ENCODE measurements around the gene KIFAP3. TPM values are rescaled to one million over a fixed set of nuclear protein-coding genes. Genes with fewer than 3 reads are reported as not detected.
"Not testable (repeated sequence)": the region's sequence is repeated elsewhere in the genome, so short reads cannot be mapped to it uniquely, and the experiment has no call there.

Gene KIFAP3
- polyA plus RNA-seq, 3 donors: 2.1 to 4.7 (median 2.2) TPM

GRCh38 chr1:170114906-170115305 is 40.4 kb upstream of the KIFAP3 start:
- no peak overlapping the region for H3K27ac ChIP-seq (ENCODE audit: low read depth in 1 of 2, low read length in 2 of 2)
- peaks cover 0 to 1% (median 0%) of the 10 kb centered on the region in 3 donors for H3K27me3 Mint-ChIP-seq (ENCODE audit: low read depth in 3 of 3)
- no peaks in the 10 kb centered on the region for H3K4me1 ChIP-seq (ENCODE audit: control insufficient read depth in 1 of 2, insufficient read depth in 2 of 2, low read length in 2 of 2)
- H3K4me2 ChIP-seq (replicated peaks; ENCODE audit: extremely low read depth, low read length, poor library complexity, severe bottlenecking): no peak overlapping the region
- no peak overlapping the region for H3K9ac ChIP-seq (ENCODE audit: insufficient read depth, low read length, poor library complexity, severe bottlenecking)
- WGBS (ENCODE audit: insufficient coverage): no CpG with 5 or more reads among the region's 2 CpGs
- H3K4me1 Mint-ChIP-seq: no peaks in the 10 kb centered on the region
- H3K36me3 ChIP-seq (replicated peaks in 1 of 2; ENCODE audit: control insufficient read depth in 1 of 2, insufficient read depth in 2 of 2, low read length in 2 of 2): no peaks in the 10 kb centered on the region
- no peaks in the 10 kb centered on the region for H3K79me2 ChIP-seq (ENCODE audit: insufficient read depth, low read length)
- no peaks in the 10 kb centered on the region for H3K27me3 ChIP-seq (ENCODE audit: control insufficient read depth in 2 of 2, insufficient read depth in 2 of 2, low read length in 2 of 2)
- DNase-seq: no peak
- peaks cover 11 to 32% (median 16%) of the 10 kb centered on the region in 7 donors for H3K9me3 Mint-ChIP-seq
- TF ChIP-seq CTCF (IDR thresholded peaks at IDR 0.05): no peak
- H3K4me3 ChIP-seq (replicated peaks in 1 of 3; ENCODE audit: low read depth in 2 of 3, low read length in 3 of 3): no peak overlapping the region
- no peak overlapping the region for H2AFZ ChIP-seq (ENCODE audit: insufficient read depth, low read depth, low read length, poor library complexity, severe bottlenecking)
- peaks cover 10 to 15% of the 10 kb centered on the region in 2 donors for H3K9me3 ChIP-seq (replicated peaks in 1 of 2; ENCODE audit: control insufficient read depth in 1 of 2, insufficient read depth in 1 of 2, low read length in 2 of 2)
- no peak overlapping the region for H3K4me3 Mint-ChIP-seq
- intact Hi-C loops (cut with micrococcal nuclease): no loop called here
- H3K36me3 Mint-ChIP-seq: no peaks in the 10 kb centered on the region
- H3K27ac Mint-ChIP-seq: no peak overlapping the region
- no peaks in the 10 kb centered on the region for H4K20me1 ChIP-seq (ENCODE audit: insufficient read depth, low read length)

GRCh38 chr1:170113140-170113539 is 38.6 kb upstream of the KIFAP3 start:
- H3K79me2 ChIP-seq (ENCODE audit: insufficient read depth, low read length); H3K36me3 ChIP-seq (replicated peaks in 1 of 2; ENCODE audit: control insufficient read depth in 1 of 2, insufficient read depth in 2 of 2, low read length in 2 of 2); H3K27me3 ChIP-seq (ENCODE audit: control insufficient read depth in 2 of 2, insufficient read depth in 2 of 2, low read length in 2 of 2); intact Hi-C loops (cut with micrococcal nuclease); H3K27ac ChIP-seq (ENCODE audit: low read depth in 1 of 2, low read length in 2 of 2); H3K4me1 Mint-ChIP-seq; DNase-seq; H3K4me1 ChIP-seq (ENCODE audit: control insufficient read depth in 1 of 2, insufficient read depth in 2 of 2, low read length in 2 of 2); H3K4me3 ChIP-seq (replicated peaks in 1 of 3; ENCODE audit: low read depth in 2 of 3, low read length in 3 of 3); H2AFZ ChIP-seq (ENCODE audit: insufficient read depth, low read depth, low read length, poor library complexity, severe bottlenecking); H3K4me2 ChIP-seq (replicated peaks; ENCODE audit: extremely low read depth, low read length, poor library complexity, severe bottlenecking); H3K9ac ChIP-seq (ENCODE audit: insufficient read depth, low read length, poor library complexity, severe bottlenecking); H3K27ac Mint-ChIP-seq; H3K27me3 Mint-ChIP-seq (ENCODE audit: low read depth in 3 of 3); H3K36me3 Mint-ChIP-seq; H3K4me3 Mint-ChIP-seq; H4K20me1 ChIP-seq (ENCODE audit: insufficient read depth, low read length): not testable (repeated sequence)
- peaks cover 10 to 15% of the 10 kb centered on the region in 2 donors for H3K9me3 ChIP-seq (replicated peaks in 1 of 2; ENCODE audit: control insufficient read depth in 1 of 2, insufficient read depth in 1 of 2, low read length in 2 of 2)
- WGBS (ENCODE audit: insufficient coverage): 100% methylated on average over 2 of the region's 8 CpGs
- H3K9me3 Mint-ChIP-seq: peaks cover 12 to 28% (median 16%) of the 10 kb centered on the region in 7 donors
